Esophagus squamous epithelium (tissue), 5 donors: ENCODE measurements around the gene PTPRN2. TPM values are rescaled to one million over a fixed set of nuclear protein-coding genes. Genes with fewer than 3 reads are reported as not detected.

ENCODE experiments used
- DNase-seq: peaks from one replicate; lab custom pipeline; 2025; lab: John Stamatoyannopoulos, UW
- H3K27ac ChIP-seq, 4 donors: fragments of 200-600 bp; sonication (generic); one replicate each; pipeline ENCODE4 v1.5.1; 2016 to 2019; ENCODE audit warnings: mild to moderate bottlenecking in 1 of 4
- H3K27me3 ChIP-seq, 4 donors: fragments of 200-600 bp; sonication (generic); 1 replicate in 3 of 4; 2 replicates in 1 of 4; pipeline versions ENCODE4 v1.5.1 to v1.6.0; 2017 to 2021; ENCODE audit warnings: antibody characterized with exemption in 1 of 4
- H3K36me3 ChIP-seq, 3 donors: fragments of 200-600 bp; sonication (generic); one replicate each; pipeline ENCODE4 v1.5.1; 2016 to 2019
- H3K4me1 ChIP-seq, 3 donors: fragments of 200-600 bp; sonication (generic); one replicate each; pipeline ENCODE4 v1.5.1; 2017 to 2019
- H3K4me3 ChIP-seq, 4 donors: fragments of 200-600 bp; sonication (generic); 1 replicate in 3 of 4; 2 replicates in 1 of 4; pipeline ENCODE4 v1.5.1; 2016 to 2019; ENCODE audit warnings: mild to moderate bottlenecking in 2 of 4, moderate library complexity in 1 of 4
- H3K9me3 ChIP-seq, 3 donors: fragments of 200-600 bp; sonication (generic); one replicate each; pipeline ENCODE4 v1.5.1; 2016 to 2019
- CTCF ChIP-seq, 6 experiments: fragments of 450-650 bp in 4 of 6; fragments of 200-600 bp in 2 of 6; sonication (generic) in 2 of 6; IDR thresholded peaks; one replicate each; pipeline ENCODE4 v1.5.1; 2016 to 2019; ENCODE audit warnings: antibody characterized with exemption in 6 of 6, mild to moderate bottlenecking in 4 of 6, moderate library complexity in 4 of 6
- POLR2A ChIP-seq, 4 donors: fragments of 450-650 bp; IDR thresholded peaks; one replicate each; pipeline ENCODE4 v1.6.1; 2017; ENCODE audit warnings: antibody characterized with exemption in 4 of 4, mild to moderate bottlenecking in 4 of 4, moderate library complexity in 3 of 4
- WGBS, 2 donors: methylation state at CpG; one replicate each; pipeline ENCODE4 v1.1.5; 2018; 5-methylcytosine and 5-hydroxymethylcytosine counted together
- intact Hi-C: fragments of 100-400 bp; cut with DNase I; formaldehyde crosslinking; loops from one replicate; pipeline ENCODE4 v1.15.0; 2022
- total RNA-seq, 4 donors: library from RNA; depleted of rRNA; stranded (reverse); fragments of >200 nt; gene quantifications; one replicate each; pipeline ENCODE4 v1.1.0, GENCODE V29; 2016
- donor health status: DM: yes; HTN: yes; CAD: no.

The PTPRN2 gene
- total RNA-seq, 4 donors from 2014 or later: 0.38 to 2.7 (median 1.0) TPM

- H3K27me3 ChIP-seq: peaks cover 0 to 2% (median 0%) of the 10 kb centered on the region in 4 donors
- H3K9me3 ChIP-seq: no peaks in the 10 kb centered on the region
- H3K36me3 ChIP-seq: no peaks in the 10 kb centered on the region
- no peak overlapping the region for H3K4me3 ChIP-seq
- TF ChIP-seq CTCF (IDR thresholded peaks at IDR 0.05) (no peak), POLR2A (IDR thresholded peaks at IDR 0.05) (no peak)
- H3K4me1 ChIP-seq: no peaks in the 10 kb centered on the region
- no peak overlapping the region for H3K27ac ChIP-seq
- DNase-seq: no peak
- intact Hi-C loops: no loop called here
- WGBS, 2 donors: 78 to 83% methylated on average over 17 to 25 of the region's 31 CpGs
These were observed 870.1 kb downstream of the PTPRN2 start for GRCh38 chr7:157717211-157718174.

GRCh38 chr7:157715938-157716280 lies 871.7 kb downstream of the PTPRN2 start:
- DNase-seq: no peak
- intact Hi-C loops: no loop called here

GRCh38 chr7:157715071-157715937 lies 872.3 kb downstream of the PTPRN2 start:
- Histone ChIP-seq H3K36me3 (no peaks in the 10 kb centered on the region), H3K4me1 (no peaks in the 10 kb centered on the region), H3K27ac (no peak overlapping the region), H3K4me3 (no peak overlapping the region), H3K9me3 (no peaks in the 10 kb centered on the region), H3K27me3 (no peaks in the 10 kb centered on the region)
- WGBS, 2 donors: 83 to 84% methylated on average over 11 to 21 of the region's 25 CpGs
- intact Hi-C loops: no loop called here
- no peak for DNase-seq
- TF ChIP-seq CTCF (IDR thresholded peaks at IDR 0.05) (no peak), POLR2A (IDR thresholded peaks at IDR 0.05) (no peak)

More at GRCh38 chr7:157715938-157716280, 871.7 kb downstream of the PTPRN2 start:
- Histone ChIP-seq H3K9me3 (no peaks in the 10 kb centered on the region), H3K4me3 (no peak overlapping the region), H3K36me3 (no peaks in the 10 kb centered on the region), H3K27me3 (no peaks in the 10 kb centered on the region), H3K4me1 (no peaks in the 10 kb centered on the region), H3K27ac (no peak overlapping the region)
- TF ChIP-seq POLR2A (IDR thresholded peaks at IDR 0.05) (no peak), CTCF (IDR thresholded peaks at IDR 0.05) (no peak)
- 58 to 90% methylated on average over 2 to 4 of the region's 8 CpGs for WGBS, 2 donors

- no peaks in the 10 kb centered on the region for H3K36me3 ChIP-seq
- H3K9me3 ChIP-seq: no peaks in the 10 kb centered on the region
- DNase-seq: no peak
- no peak for TF ChIP-seq CTCF (IDR thresholded peaks at IDR 0.05)
- no peak for TF ChIP-seq POLR2A (IDR thresholded peaks at IDR 0.05)
- intact Hi-C loops: no loop called here
- 84 to 87% methylated on average over 21 to 25 of the region's 29 CpGs for WGBS, 2 donors
- no peak overlapping the region for H3K4me3 ChIP-seq
- H3K27me3 ChIP-seq: no peaks in the 10 kb centered on the region
- H3K27ac ChIP-seq: no peak overlapping the region
- no peaks in the 10 kb centered on the region for H3K4me1 ChIP-seq
These were observed 873.2 kb downstream of the PTPRN2 start for GRCh38 chr7:157714166-157715070.
